B cell (primary cell): ENCODE data around the gene DUSP5. TPM values are rescaled to one million over a fixed set of nuclear protein-coding genes. Genes with fewer than 3 reads are reported as not detected.

Source experiments
- ATAC-seq: fragments of 200-7000 bp; cut with Tn5 transposase; one replicate; pipeline ENCODE4 v1.10.0; 2021; ENCODE audit warnings: low read depth, mild to moderate bottlenecking, moderate number of reproducible peaks, moderate library complexity
- CTCF ChIA-PET: fragments of 350-600 bp; sonication (Branson Sonifier 250); formaldehyde crosslinking; loops from one replicate; lab custom pipeline; 2021; ENCODE audit warnings: antibody characterized with exemption, inconsistent platforms; lab: Charles Lee
- POLR2A ChIA-PET: fragments of 350-600 bp; sonication (Branson Sonifier 250); formaldehyde crosslinking; loops from one replicate; lab custom pipeline; 2021; ENCODE audit warnings: antibody characterized with exemption; lab: Charles Lee
- DNase-seq: peaks from one replicate; pipeline ENCODE4 v3.0.0; 2013
- H2AFZ ChIP-seq: 2 replicates; pipeline ENCODE4 v1.6.1; 2012; ENCODE audit warnings: mild to moderate bottlenecking, low read depth, low read length; ENCODE audit not compliant: insufficient read depth, poor library complexity, severe bottlenecking
- H3K27ac ChIP-seq, 2 donors: 1 replicate in 1 of 2; 2 replicates in 1 of 2; pipeline ENCODE4 v1.5.1; 2012 to 2013; ENCODE audit warnings: low read length in 2 of 2, mild to moderate bottlenecking in 2 of 2, moderate library complexity in 1 of 2
- H3K27me3 ChIP-seq, 4 experiments: fragments of 200-600 bp in 1 of 4; sonication (generic) in 1 of 4; replicated peaks in 1 of 4; 1 replicate in 2 of 4; 2 replicates in 2 of 4; pipeline versions ENCODE4 v1.6.1 to v1.7.0; 2013 to 2016; ENCODE audit warnings: low read length in 3 of 4, mild to moderate bottlenecking in 2 of 4, mixed read lengths in 1 of 4, moderate library complexity in 1 of 4; ENCODE audit not compliant: insufficient read depth in 4 of 4, control insufficient read depth in 3 of 4; ENCODE audit errors: control extremely low read depth in 1 of 4
- H3K36me3 ChIP-seq, 2 experiments: replicated peaks in 1 of 2; 1 replicate in 1 of 2; 2 replicates in 1 of 2; pipeline versions ENCODE4 v1.6.1 to v1.7.1; 2013; ENCODE audit warnings: low read length in 1 of 2; ENCODE audit not compliant: insufficient read depth in 2 of 2, control insufficient read depth in 1 of 2; ENCODE audit errors: control extremely low read depth in 1 of 2, extremely low read depth in 1 of 2
- H3K4me1 ChIP-seq, 2 donors: fragments of 200-600 bp in 1 of 2; sonication (generic) in 1 of 2; 1 replicate in 1 of 2; 2 replicates in 1 of 2; pipeline versions ENCODE4 v1.5.1 to v1.6.1; 2013 to 2017; ENCODE audit warnings: low read length in 2 of 2; ENCODE audit not compliant: control insufficient read depth in 2 of 2, insufficient read depth in 2 of 2
- H3K4me2 ChIP-seq: replicated peaks from 2 replicates; pipeline ENCODE3; 2012; ENCODE audit warnings: mild to moderate bottlenecking, low read depth, low read length; ENCODE audit not compliant: poor library complexity, severe bottlenecking
- H3K4me3 ChIP-seq, 5 experiments: fragments of 200-600 bp in 1 of 5; sonication (generic) in 1 of 5; 1 replicate in 3 of 5; 2 replicates in 2 of 5; pipeline versions ENCODE4 v1.5.1 to v1.7.0; 2011 to 2016; ENCODE audit warnings: low read length in 4 of 5, mild to moderate bottlenecking in 4 of 5, low read depth in 2 of 5, control low read depth in 1 of 5, moderate library complexity in 1 of 5; ENCODE audit not compliant: insufficient read depth in 1 of 5; ENCODE audit errors: control extremely low read depth in 1 of 5, extremely low read depth in 1 of 5
- H3K79me2 ChIP-seq: fragments of 200-600 bp; sonication (generic); one replicate; pipeline ENCODE4 v1.6.0; 2016; ENCODE audit warnings: low read length; ENCODE audit not compliant: control insufficient read depth, insufficient read depth
- H3K9ac ChIP-seq: fragments of 200-600 bp; sonication (generic); 2 replicates; pipeline ENCODE4 v1.6.1; 2017; ENCODE audit warnings: mild to moderate bottlenecking, low read length, moderate library complexity
- H3K9me3 ChIP-seq, 3 donors: one replicate each; pipeline versions ENCODE4 v1.6.1 to v1.7.1; 2013; ENCODE audit warnings: low read length in 2 of 3; ENCODE audit not compliant: control insufficient read depth in 2 of 3, insufficient read depth in 1 of 3; ENCODE audit errors: control extremely low read depth in 1 of 3
- H4K20me1 ChIP-seq: 2 replicates; pipeline ENCODE4 v1.6.0; 2012; ENCODE audit warnings: mild to moderate bottlenecking, low read length; ENCODE audit not compliant: insufficient read depth, control insufficient read depth, poor library complexity, severe bottlenecking
- H3K27ac Mint-ChIP-seq: one replicate; pipeline ENCODE4 v1.8.0; 2021; ENCODE audit warnings: mixed read lengths
- H3K27me3 Mint-ChIP-seq: one replicate; pipeline ENCODE4 v1.8.0; 2021; ENCODE audit warnings: mixed read lengths
- H3K4me1 Mint-ChIP-seq: one replicate; pipeline ENCODE4 v1.8.0; 2021; ENCODE audit warnings: mixed read lengths
- H3K4me3 Mint-ChIP-seq: one replicate; pipeline ENCODE4 v1.8.0; 2021; ENCODE audit warnings: mixed read lengths
- H3K9me3 Mint-ChIP-seq: one replicate; pipeline ENCODE4 v1.8.0; 2022; ENCODE audit warnings: mixed read lengths; ENCODE audit not compliant: insufficient read depth
- CTCF ChIP-seq: fragments of 200-600 bp; IDR thresholded peaks from one replicate; pipeline ENCODE4 v1.8.0; 2022; ENCODE audit warnings: antibody characterized with exemption, mild to moderate bottlenecking
- EZH2 ChIP-seq: IDR thresholded peaks from 2 replicates; pipeline ENCODE4 v1.6.1; 2012; ENCODE audit warnings: borderline replicate concordance, low read depth, mild to moderate bottlenecking, moderate library complexity, low read length; ENCODE audit not compliant: insufficient read depth, poor library complexity, severe bottlenecking
- WGBS: methylation state at CpG from one replicate; pipeline ENCODE4 v1.1.5; 2013; ENCODE audit warnings: missing lambda C conversion rate; ENCODE audit not compliant: insufficient coverage; 5-methylcytosine and 5-hydroxymethylcytosine counted together
- intact Hi-C: fragments of 100-400 bp; cut with micrococcal nuclease; formaldehyde crosslinking; loops from one replicate; pipeline ENCODE4 v1.10.0; 2022
- polyA plus RNA-seq: library from polyadenylated mRNA; depleted of rRNA; stranded (reverse); fragments of >200 nt; gene quantifications from 2 replicates; pipeline ENCODE4 v1.2.3, GENCODE V29; 2012
- total RNA-seq, 2 donors: library from RNA; stranded (reverse); fragments of 120-200 nt in 1 of 2; gene quantifications; 1 replicate in 1 of 2; 2 replicates in 1 of 2; pipeline versions ENCODE4 v1.2.3 to v1.2.4, GENCODE V29; 2013 to 2022

Gene DUSP5
- total and polyA plus RNA-seq, 2 donors (not counting 1 experiment from before 2014, with no cell fraction given) = 10.0 to 71.0 TPM

DNA sequence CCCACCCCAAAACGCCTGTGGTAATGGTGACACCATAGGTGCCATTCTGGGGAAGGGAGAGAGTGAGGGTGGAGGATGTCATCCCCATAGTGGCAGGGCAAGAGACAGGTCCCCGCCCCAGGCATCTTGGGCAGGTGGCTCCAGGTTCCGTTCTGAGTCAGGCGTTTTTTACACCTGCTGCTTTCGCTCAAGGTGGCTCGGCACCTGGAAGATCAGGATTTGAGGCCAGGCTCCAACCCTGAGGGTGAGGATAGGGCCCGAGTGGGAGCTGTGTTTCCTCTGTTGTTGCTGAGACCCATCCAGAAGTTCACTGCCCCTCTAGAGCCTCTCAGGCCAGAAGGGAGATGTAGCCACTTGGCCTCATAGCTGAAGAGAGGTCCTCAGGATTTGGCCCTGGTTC lies 36.6 kb upstream of the DUSP5 start:
- H3K4me1 ChIP-seq = peaks cover 64 to 66% of the 10 kb centered on the region in 2 donors
- intact Hi-C loops = loop anchor here (2.0 kb wide), 1 partner anchor 76 kb away; no protein-coding TSS in a partner anchor
- peak overlapping the region; percentile 46 for H3K4me2 ChIP-seq
- no peaks in the 10 kb centered on the region for H3K27me3 ChIP-seq
- Mint-ChIP-seq H3K4me3 (peak overlapping the region; percentile 65), H3K9me3 (no peaks in the 10 kb centered on the region), H3K4me1 (peaks cover 64% of the 10 kb centered on the region), H3K27ac (peak overlapping the region; percentile 86), H3K27me3 (peaks cover 8% of the 10 kb centered on the region)
- H4K20me1 ChIP-seq = no peaks in the 10 kb centered on the region
- H2AFZ ChIP-seq = no peak overlapping the region
- DNase-seq (no peak), ATAC-seq (no peak)
- TF ChIP-seq CTCF (no peak), EZH2 (no peak)
- no peak overlapping the region for H3K27ac ChIP-seq
- H3K36me3 ChIP-seq = no peaks in the 10 kb centered on the region
- CTCF ChIA-PET = interaction anchor here (0.9 kb wide), 1 partner anchor 48 kb away, joined by 3 read pairs; no protein-coding TSS in a partner anchor
- WGBS = 72% methylated on average over 7 of the region's 7 CpGs
- H3K4me3 ChIP-seq = no peak overlapping the region
- POLR2A ChIA-PET = no interaction called here
- no peak overlapping the region for H3K9ac ChIP-seq
- H3K9me3 ChIP-seq = no peaks in the 10 kb centered on the region
- no peaks in the 10 kb centered on the region for H3K79me2 ChIP-seq

DNA sequence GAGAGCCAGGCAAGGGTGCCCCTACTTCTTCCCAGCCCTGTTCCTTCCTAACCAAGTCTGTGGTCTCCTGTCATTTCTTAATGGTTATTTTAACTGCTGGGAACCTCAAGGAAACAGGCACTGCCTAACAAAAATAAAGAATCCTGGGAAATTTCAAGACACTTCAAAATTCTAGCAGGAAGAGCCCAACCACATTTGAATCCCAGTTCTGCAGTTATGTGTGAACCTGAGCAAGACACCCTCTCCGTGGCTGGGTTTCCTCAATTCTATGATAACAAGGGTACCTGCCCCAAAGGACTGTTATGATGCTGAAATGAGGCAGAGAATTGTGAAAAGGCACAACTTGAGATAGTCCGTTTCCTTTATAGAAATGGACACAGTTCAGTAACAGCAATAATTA lies 36.2 kb upstream of the DUSP5 start:
- H3K27ac Mint-ChIP-seq = no peak overlapping the region

More for the DNA sequence above, 36.2 kb upstream of the DUSP5 start:
- no peaks in the 10 kb centered on the region for H3K9me3 Mint-ChIP-seq
- H3K27me3 ChIP-seq = no peaks in the 10 kb centered on the region
- H3K27me3 Mint-ChIP-seq = peaks cover 8% of the 10 kb centered on the region
- intact Hi-C loops = loop anchor here (2.0 kb wide), 1 partner anchor 75 kb away; no protein-coding TSS in a partner anchor
- no peaks in the 10 kb centered on the region for H3K36me3 ChIP-seq
- H3K4me1 ChIP-seq = peaks cover 60 to 61% of the 10 kb centered on the region in 2 donors
- no peak overlapping the region for H3K9ac ChIP-seq
- peaks cover 60% of the 10 kb centered on the region for H3K4me1 Mint-ChIP-seq
- H4K20me1 ChIP-seq = no peaks in the 10 kb centered on the region
- no peak overlapping the region for H3K4me3 Mint-ChIP-seq
- H3K4me3 ChIP-seq = no peak overlapping the region
- ChIA-PET CTCF (no interaction called here), POLR2A (no interaction called here)
- H3K4me2 ChIP-seq = peak overlapping the region; percentile 46
- H2AFZ ChIP-seq = no peak overlapping the region
- H3K79me2 ChIP-seq = no peaks in the 10 kb centered on the region
- ATAC-seq = no peak
- TF ChIP-seq EZH2 (no peak), CTCF (no peak)
- DNase-seq = no peak
- no CpG with 5 or more reads among the region's 2 CpGs for WGBS
- no peak overlapping the region for H3K27ac ChIP-seq
- H3K9me3 ChIP-seq = no peaks in the 10 kb centered on the region
